ENCODE data around the gene RPL6. TPM values are rescaled to one million over a fixed set of nuclear protein-coding genes. Genes with fewer than 3 reads are reported as not detected.
"Not testable (repeated sequence)": the region's sequence is repeated elsewhere in the genome, so short reads cannot be mapped to it uniquely, and the experiment has no call there.

The RPL6 gene
- total RNA-seq, 2 donors from 2014 or later, result 544 to 908 TPM

DNA sequence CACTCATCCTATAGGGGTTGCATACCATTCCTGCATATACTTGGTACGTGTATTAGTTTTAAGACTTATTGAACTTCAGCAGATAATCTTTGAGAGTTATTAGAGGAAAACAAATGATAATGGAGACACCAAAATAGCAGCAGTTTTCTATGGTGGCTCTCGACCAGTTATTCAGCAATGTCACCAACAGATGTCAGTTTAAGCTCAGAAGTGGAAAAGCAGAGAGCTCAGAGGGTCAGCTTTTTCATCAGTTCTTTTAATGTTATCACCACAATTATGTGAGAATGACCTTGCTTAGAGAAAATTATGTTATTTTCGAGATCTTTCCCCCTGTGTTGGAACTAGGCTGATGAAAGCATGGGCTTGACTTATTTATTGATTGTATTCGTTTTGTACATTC is 41.3 kb upstream of the RPL6 start:
- H3K27ac ChIP-seq, result no peak overlapping the region
- DNase-seq (ENCODE audit: low spot score), result no peak
- H3K36me3 ChIP-seq, result peaks cover 34% of the 10 kb centered on the region
- no peak overlapping the region for H3K4me3 ChIP-seq
- no peaks in the 10 kb centered on the region for H3K27me3 ChIP-seq (replicated peaks; ENCODE audit: insufficient read depth)
- no peaks in the 10 kb centered on the region for H3K9me3 ChIP-seq
- H3K4me1 ChIP-seq (ENCODE audit: control insufficient read depth in 1 of 2, low read depth in 2 of 2), result no peaks in the 10 kb centered on the region
- ATAC-seq (ENCODE audit: insufficient number of reproducible peaks, low FRiP score, low read depth), result no peak
- TF ChIP-seq, protein P1, sequence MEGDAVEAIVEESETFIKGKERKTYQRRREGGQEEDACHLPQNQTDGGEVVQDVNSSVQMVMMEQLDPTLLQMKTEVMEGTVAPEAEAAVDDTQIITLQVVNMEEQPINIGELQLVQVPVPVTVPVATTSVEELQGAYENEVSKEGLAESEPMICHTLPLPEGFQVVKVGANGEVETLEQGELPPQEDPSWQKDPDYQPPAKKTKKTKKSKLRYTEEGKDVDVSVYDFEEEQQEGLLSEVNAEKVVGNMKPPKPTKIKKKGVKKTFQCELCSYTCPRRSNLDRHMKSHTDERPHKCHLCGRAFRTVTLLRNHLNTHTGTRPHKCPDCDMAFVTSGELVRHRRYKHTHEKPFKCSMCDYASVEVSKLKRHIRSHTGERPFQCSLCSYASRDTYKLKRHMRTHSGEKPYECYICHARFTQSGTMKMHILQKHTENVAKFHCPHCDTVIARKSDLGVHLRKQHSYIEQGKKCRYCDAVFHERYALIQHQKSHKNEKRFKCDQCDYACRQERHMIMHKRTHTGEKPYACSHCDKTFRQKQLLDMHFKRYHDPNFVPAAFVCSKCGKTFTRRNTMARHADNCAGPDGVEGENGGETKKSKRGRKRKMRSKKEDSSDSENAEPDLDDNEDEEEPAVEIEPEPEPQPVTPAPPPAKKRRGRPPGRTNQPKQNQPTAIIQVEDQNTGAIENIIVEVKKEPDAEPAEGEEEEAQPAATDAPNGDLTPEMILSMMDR (IDR thresholded peaks at IDR 0.05), result no peak

DNA sequence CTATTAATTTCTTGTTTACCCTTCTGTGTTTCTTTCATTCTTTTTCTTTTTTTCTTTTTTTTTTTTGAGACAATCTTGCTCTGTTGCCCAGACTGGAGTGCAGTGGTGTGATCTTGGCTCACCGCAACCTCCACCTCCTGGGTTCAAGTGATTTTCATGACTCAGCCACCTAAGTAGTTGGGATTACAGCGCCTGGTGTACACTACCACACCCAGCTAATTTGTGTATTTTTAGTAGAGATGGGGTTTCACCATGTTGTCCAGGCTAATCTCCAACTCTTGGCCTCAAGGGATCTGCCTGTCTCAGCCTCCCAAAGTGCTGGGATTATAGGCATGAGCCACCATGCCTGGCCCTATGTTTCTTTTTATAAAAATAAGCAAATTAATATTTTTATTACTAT is 38.8 kb upstream of the RPL6 start:
- H3K27me3 ChIP-seq (replicated peaks; ENCODE audit: insufficient read depth); H3K4me3 ChIP-seq; H3K9me3 ChIP-seq; H3K4me1 ChIP-seq (ENCODE audit: control insufficient read depth in 1 of 2, low read depth in 2 of 2); H3K27ac ChIP-seq; DNase-seq (ENCODE audit: low spot score); ATAC-seq (ENCODE audit: insufficient number of reproducible peaks, low FRiP score, low read depth): not testable (repeated sequence)
- peaks cover 27% of the 10 kb centered on the region for H3K36me3 ChIP-seq

DNA sequence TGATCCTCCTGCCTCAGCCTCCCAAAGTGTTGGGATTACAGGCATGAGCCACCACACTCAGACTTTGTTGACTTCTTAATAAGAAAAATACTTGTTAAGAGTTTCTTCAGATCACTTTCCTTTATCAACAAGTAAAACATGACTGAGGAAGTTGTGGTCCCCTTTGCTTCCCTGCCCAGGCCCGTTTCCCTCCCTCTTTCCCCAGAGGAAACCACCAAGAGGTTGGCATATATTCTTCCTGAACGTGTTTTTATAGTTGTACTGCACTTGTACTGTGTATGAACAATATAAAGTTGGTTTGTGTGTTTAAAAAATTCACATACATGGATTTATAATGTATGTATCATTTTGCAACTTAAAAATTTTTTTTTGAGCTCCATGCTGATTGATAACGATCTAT is 37.7 kb upstream of the RPL6 start:
- ATAC-seq (ENCODE audit: insufficient number of reproducible peaks, low FRiP score, low read depth) (no peak), DNase-seq (ENCODE audit: low spot score) (no peak)
- TF ChIP-seq, protein P1 (IDR thresholded peaks at IDR 0.05), result no peak
- Histone ChIP-seq H3K27ac (no peak overlapping the region), H3K4me3 (no peak overlapping the region), H3K9me3 (no peaks in the 10 kb centered on the region), H3K4me1 (ENCODE audit: control insufficient read depth in 1 of 2, low read depth in 2 of 2) (no peaks in the 10 kb centered on the region), H3K36me3 (peaks cover 20% of the 10 kb centered on the region), H3K27me3 (replicated peaks; ENCODE audit: insufficient read depth) (no peaks in the 10 kb centered on the region)

DNA sequence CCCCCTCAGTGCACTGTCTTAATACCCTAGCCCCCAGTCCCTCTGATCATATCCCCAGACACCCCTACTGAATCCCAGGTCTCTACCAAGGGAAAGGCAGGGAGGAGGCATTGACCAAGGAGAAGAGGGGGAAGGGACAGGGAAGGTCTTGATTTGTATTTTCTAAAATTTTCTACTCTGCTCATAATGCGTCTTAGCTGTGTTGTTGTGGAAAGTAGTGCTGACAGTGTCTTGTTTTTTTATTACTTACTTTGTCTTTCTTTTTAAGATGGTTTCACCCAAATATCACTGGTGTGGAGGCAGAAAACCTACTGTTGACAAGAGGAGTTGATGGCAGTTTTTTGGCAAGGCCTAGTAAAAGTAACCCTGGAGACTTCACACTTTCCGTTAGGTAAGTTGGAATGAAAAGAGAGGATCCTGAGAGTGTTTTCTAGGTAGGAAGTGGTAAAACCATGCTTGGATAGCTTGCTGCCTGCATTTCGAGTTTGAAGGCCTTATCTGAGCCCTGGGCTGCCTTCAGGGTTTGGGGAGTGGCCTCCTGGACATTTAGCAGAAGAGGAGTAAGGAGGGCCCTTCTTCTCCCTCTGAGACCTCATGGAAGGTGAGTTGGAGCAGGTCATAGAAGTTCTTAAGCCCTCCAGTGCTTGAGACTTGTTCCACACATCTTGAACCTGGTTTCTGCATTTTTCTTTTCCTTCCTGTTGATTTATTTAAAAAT is 36.8 kb upstream of the RPL6 start:
- TF ChIP-seq, protein P1 (IDR thresholded peaks at IDR 0.05), result no peak
- H3K36me3 ChIP-seq, result peaks cover 20% of the 10 kb centered on the region
- no peaks in the 10 kb centered on the region for H3K9me3 ChIP-seq
- no peaks in the 10 kb centered on the region for H3K27me3 ChIP-seq (replicated peaks; ENCODE audit: insufficient read depth)
- DNase-seq (ENCODE audit: low spot score), result no peak
- ATAC-seq (ENCODE audit: insufficient number of reproducible peaks, low FRiP score, low read depth), result no peak
- H3K4me1 ChIP-seq (ENCODE audit: control insufficient read depth in 1 of 2, low read depth in 2 of 2), result no peaks in the 10 kb centered on the region
- H3K27ac ChIP-seq, result no peak overlapping the region
- H3K4me3 ChIP-seq, result no peak overlapping the region

DNA sequence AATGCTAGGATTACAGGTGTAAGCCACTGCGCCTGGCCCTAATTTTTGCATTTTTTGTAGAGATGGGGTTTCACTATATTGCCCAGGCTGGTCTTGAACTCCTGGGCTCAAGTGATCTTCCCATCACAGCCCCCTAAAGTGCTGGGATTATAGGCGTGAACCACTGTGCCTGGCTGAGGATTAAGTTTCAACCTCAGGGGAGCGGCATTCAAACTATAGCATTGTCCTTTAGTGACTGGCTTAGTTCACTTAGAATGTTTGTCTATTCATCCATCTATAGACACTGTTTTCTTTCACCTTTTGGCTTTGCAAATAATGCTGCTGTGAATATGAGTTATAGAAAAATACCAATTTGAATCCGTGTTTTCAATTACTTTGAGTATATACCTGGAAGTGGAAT is 34.5 kb upstream of the RPL6 start:
- no peak for ATAC-seq (ENCODE audit: insufficient number of reproducible peaks, low FRiP score, low read depth)
- no peak overlapping the region for H3K27ac ChIP-seq
- TF ChIP-seq, protein P1 (IDR thresholded peaks at IDR 0.05), result no peak
- peaks cover 5% of the 10 kb centered on the region for H3K36me3 ChIP-seq
- H3K27me3 ChIP-seq (replicated peaks; ENCODE audit: insufficient read depth), result no peaks in the 10 kb centered on the region
- H3K4me1 ChIP-seq (ENCODE audit: control insufficient read depth in 1 of 2, low read depth in 2 of 2), result no peaks in the 10 kb centered on the region
- H3K4me3 ChIP-seq, result no peak overlapping the region
- no peaks in the 10 kb centered on the region for H3K9me3 ChIP-seq
- no peak for DNase-seq (ENCODE audit: low spot score)

DNA sequence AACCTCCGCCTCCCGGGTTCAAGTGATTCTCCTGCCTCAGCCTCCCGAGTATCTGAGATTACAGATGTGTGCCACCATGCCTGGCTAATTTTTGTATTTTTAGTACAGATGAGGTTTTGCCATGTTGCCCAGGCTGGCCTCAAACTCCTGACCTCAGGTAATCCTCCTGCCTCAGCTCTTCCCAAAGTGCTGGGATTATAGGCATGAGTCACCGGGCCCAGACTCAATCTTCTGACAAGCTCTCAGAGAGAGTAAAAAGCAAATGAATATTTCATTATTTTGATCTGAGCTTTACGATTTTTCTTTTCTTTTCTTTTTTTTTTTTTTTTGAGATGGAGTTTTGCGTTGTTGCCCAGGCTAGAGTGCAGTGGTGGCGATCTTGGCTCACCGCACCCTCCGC is 31.2 kb upstream of the RPL6 start:
- H3K36me3 ChIP-seq; H3K27me3 ChIP-seq (replicated peaks; ENCODE audit: insufficient read depth); ATAC-seq (ENCODE audit: insufficient number of reproducible peaks, low FRiP score, low read depth); DNase-seq (ENCODE audit: low spot score); H3K9me3 ChIP-seq; H3K4me1 ChIP-seq (ENCODE audit: control insufficient read depth in 1 of 2, low read depth in 2 of 2); H3K4me3 ChIP-seq; H3K27ac ChIP-seq: not testable (repeated sequence)
